ENCODE measurements around the gene NLRC3.

Gene NLRC3, protein sequence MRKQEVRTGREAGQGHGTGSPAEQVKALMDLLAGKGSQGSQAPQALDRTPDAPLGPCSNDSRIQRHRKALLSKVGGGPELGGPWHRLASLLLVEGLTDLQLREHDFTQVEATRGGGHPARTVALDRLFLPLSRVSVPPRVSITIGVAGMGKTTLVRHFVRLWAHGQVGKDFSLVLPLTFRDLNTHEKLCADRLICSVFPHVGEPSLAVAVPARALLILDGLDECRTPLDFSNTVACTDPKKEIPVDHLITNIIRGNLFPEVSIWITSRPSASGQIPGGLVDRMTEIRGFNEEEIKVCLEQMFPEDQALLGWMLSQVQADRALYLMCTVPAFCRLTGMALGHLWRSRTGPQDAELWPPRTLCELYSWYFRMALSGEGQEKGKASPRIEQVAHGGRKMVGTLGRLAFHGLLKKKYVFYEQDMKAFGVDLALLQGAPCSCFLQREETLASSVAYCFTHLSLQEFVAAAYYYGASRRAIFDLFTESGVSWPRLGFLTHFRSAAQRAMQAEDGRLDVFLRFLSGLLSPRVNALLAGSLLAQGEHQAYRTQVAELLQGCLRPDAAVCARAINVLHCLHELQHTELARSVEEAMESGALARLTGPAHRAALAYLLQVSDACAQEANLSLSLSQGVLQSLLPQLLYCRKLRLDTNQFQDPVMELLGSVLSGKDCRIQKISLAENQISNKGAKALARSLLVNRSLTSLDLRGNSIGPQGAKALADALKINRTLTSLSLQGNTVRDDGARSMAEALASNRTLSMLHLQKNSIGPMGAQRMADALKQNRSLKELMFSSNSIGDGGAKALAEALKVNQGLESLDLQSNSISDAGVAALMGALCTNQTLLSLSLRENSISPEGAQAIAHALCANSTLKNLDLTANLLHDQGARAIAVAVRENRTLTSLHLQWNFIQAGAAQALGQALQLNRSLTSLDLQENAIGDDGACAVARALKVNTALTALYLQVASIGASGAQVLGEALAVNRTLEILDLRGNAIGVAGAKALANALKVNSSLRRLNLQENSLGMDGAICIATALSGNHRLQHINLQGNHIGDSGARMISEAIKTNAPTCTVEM

DNA sequence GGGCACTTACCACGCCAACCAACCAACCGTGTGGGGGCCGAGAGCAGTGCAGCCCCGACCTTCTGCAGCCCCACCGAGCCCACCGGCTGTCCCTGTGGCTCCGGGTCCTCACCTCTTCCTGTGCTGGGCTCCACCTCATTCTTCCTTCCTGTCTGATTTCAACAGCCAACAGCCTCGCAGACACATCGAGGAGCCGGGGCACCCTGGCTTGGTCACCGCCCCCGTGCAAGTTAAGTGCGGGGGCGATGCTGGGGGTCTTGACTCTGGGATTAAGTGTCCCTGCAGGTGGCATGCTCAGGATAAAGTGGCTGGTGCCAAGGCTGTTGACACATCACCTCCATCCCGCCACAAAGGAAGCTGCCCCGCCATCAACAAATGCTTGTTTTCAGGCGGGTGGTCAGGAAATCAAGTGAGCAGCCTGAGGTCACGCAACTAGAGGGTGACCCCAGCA is at the start of gene NLRC3:
NLRC3 (minus strand) TSS at position 102 of the 451 bp plus-strand sequence. CDS start 12,367 bp downstream, outside the sequence.
- peaks cover 0 to 6% (median under 1%) of the 10 kb centered on the region in 11 experiments; a peak in 9 of 22 replicates for H3K9me3 ChIP-seq (replicated peaks in 1 of 11)
- H4K20me1 ChIP-seq: peaks cover 0 to 46% (median 36%) of the 10 kb centered on the region in 11 experiments; a peak in 17 of 22 replicates
- H3K27me3 ChIP-seq: no peaks in the 10 kb centered on the region
- peak within 1 kb of the TSS; percentile 15 to 84 (median 74); a peak in 19 of 20 replicates for H3K4me3 ChIP-seq
- TF ChIP-seq Cebpa-rat (IDR thresholded peaks at IDR 0.05): peak in 1 of 11 experiments; percentile 63; a peak in 3 of 22 replicates
- H3K36me3 ChIP-seq: peaks cover 5 to 50% (median 28%) of the 10 kb centered on the region in 11 experiments; a peak in 20 of 22 replicates
- H3K4me2 ChIP-seq: peak within 1 kb of the TSS; percentile 94 to 100 (median 97)
- peaks cover 64 to 94% (median 83%) of the 10 kb centered on the region in 10 experiments for H3K4me1 ChIP-seq
- H3K9ac ChIP-seq: peak within 1 kb of the TSS; percentile 38 to 88 (median 81); a peak in 20 of 22 replicates
- peak within 1 kb of the TSS in 10 of 11 experiments; percentile 23 to 95 (median 84); a peak in 19 of 22 replicates for H3K27ac ChIP-seq

DNA sequence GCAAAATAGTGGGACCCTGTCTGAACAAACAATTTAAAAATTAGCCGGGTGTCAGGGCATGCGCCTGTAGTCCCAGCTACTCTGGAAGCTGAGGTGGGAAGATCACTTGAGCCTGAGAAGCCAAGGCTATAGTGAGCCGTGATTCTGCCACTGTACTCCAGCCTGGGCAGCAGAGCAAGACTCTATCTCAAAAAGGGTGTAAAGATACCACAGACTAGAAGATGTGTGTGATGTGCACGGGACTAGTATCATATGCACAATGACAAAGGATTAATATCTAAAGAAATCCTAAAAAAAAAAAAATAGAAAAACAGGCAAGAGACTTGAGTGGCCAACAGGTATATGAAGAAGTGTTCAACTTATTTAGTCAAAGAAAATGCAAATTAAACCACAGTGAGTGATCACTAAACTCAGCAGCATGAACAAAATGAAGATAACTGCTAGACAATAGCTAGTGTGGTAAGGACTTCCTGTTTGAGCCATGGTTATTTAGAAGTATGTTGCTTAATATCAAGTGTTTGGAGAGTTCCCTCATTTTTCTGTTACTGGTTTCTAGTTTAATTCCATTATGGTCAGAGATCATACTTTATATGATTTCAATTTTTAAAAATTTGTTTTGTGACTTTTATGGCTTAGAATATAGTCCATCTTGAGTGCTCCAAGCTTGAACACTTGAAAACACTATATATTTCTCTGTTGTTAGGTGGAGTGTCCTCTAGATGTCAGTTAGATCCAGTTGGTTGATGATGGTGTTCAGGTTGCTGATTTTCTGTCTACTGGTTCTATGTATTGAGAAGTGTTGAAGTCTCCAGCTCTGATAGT is 48.9 kb upstream of the NLRC3 start:
- Histone ChIP-seq H3K27ac (peak overlapping the region in 10 of 11 experiments; percentile 17 to 85 (median 75); a peak in 19 of 22 replicates), H4K20me1 (no peaks in the 10 kb centered on the region; a peak in 1 of 22 replicates), H3K36me3 (peaks cover 0 to 5% (median 0%) of the 10 kb centered on the region in 11 experiments; a peak in 1 of 22 replicates), H3K4me3 (0 out of 20 replicates have a peak overlapping the region, but pooled peaks of 1 of the 10 experiments have one; percentile 5), H3K9me3 (replicated peaks in 1 of 11) (no peaks in the 10 kb centered on the region), H3K27me3 (no peaks in the 10 kb centered on the region), H3K9ac (peak overlapping the region in 9 of 11 experiments; percentile 24 to 67 (median 42); a peak in 12 of 22 replicates), H3K4me2 (peak overlapping the region; percentile 47 to 86 (median 70)), H3K4me1 (peaks cover 46 to 72% (median 62%) of the 10 kb centered on the region in 10 experiments)
- peak in 2 of 11 experiments; percentile 30 to 39; a peak in 3 of 22 replicates for TF ChIP-seq Cebpa-rat (IDR thresholded peaks at IDR 0.05)

DNA sequence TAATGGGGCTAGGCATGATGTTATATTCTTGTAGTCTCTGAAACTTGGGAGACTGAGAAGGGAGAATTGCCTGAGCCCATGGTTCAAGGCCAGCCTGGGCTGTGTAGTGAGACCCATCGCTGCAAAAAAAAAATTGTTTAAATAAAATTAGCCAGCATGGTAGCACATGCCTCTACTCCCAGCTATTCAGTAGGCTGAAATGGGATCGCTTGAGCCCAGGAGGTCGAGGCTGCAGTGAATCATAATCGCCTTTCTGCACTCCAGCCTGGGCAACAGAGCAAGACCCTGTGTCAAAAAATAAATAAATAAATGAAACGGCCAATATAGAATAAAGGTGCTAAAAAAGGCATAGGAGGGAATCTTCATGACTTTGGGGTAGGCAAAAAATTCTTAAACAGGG is 48.1 kb upstream of the NLRC3 start:
- Histone ChIP-seq H3K4me1 (peaks cover 46 to 72% (median 62%) of the 10 kb centered on the region in 10 experiments), H3K4me2 (peak overlapping the region; percentile 47 to 86 (median 70); a peak in 21 of 22 replicates), H3K27me3 (no peaks in the 10 kb centered on the region), H3K9me3 (replicated peaks in 1 of 11) (no peaks in the 10 kb centered on the region), H3K4me3 (no peak overlapping the region), H3K27ac (peak overlapping the region in 9 of 11 experiments; percentile 69 to 85 (median 76); a peak in 18 of 22 replicates), H3K9ac (peak overlapping the region in 4 of 11 experiments; percentile 40 to 67 (median 49); a peak in 2 of 22 replicates), H4K20me1 (no peaks in the 10 kb centered on the region; a peak in 1 of 22 replicates), H3K36me3 (peaks cover 0 to 5% (median 0%) of the 10 kb centered on the region in 11 experiments; a peak in 2 of 22 replicates)
- no peak for TF ChIP-seq Cebpa-rat (IDR thresholded peaks at IDR 0.05)

DNA sequence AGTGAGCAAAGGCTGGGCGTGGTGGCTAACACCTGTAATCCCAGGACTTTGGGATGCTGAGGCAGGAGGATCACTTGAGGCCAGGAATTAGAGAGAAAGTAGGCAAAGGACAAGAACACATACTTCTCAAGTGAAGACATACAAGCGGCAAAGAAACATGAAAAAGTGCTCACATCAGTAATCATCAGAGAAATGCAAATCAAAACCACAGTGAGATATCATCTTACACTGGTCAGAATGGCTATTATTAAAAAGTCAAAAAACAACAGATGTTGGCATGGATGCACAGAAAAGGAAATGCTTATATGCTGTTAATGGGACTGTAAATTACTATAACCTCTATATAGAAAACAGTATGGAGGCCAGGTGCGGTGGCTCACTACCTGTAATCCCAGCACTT is 46.4 kb upstream of the NLRC3 start:
- H3K9ac ChIP-seq: no peak overlapping the region
- H3K27ac ChIP-seq: peak overlapping the region in 3 of 11 experiments; percentile 17 to 71 (median 22); a peak in 2 of 22 replicates
- peaks cover 0 to 11% (median 0%) of the 10 kb centered on the region in 11 experiments; a peak in 5 of 22 replicates for H3K36me3 ChIP-seq
- H3K4me1 ChIP-seq: peaks cover 46 to 69% (median 55%) of the 10 kb centered on the region in 10 experiments
- TF ChIP-seq Cebpa-rat (IDR thresholded peaks at IDR 0.05): no peak
- no peak overlapping the region for H3K4me3 ChIP-seq
- peaks cover 0 to 9% (median 0%) of the 10 kb centered on the region in 11 experiments; a peak in 3 of 22 replicates for H4K20me1 ChIP-seq
- H3K4me2 ChIP-seq: peak overlapping the region in 9 of 11 experiments; percentile 9 to 63 (median 52); a peak in 17 of 22 replicates
- H3K27me3 ChIP-seq: no peaks in the 10 kb centered on the region
- H3K9me3 ChIP-seq (replicated peaks in 1 of 11): no peaks in the 10 kb centered on the region

DNA sequence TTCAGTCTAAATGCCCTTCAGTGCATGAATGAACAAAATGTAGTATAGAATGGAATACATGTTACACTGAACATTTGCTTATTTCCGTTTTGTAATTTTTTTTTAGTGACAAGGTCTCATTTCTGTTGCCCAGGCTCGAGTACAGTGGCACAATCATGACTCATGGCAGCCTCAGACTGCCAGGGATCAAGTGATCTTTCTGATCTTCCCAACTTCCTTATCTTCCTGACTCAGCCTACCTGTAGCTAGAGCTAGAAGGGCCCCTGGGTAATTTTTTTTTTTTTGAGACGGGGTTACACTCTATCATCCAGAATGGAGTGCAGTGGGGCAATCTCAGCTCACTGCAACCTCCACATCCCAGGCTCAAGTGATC is 41.6 kb upstream of the NLRC3 start:
- peak overlapping the region in 4 of 11 experiments; percentile 18 to 42 (median 32); a peak in 4 of 22 replicates for H3K4me2 ChIP-seq
- H3K4me3 ChIP-seq: no peak overlapping the region

DNA sequence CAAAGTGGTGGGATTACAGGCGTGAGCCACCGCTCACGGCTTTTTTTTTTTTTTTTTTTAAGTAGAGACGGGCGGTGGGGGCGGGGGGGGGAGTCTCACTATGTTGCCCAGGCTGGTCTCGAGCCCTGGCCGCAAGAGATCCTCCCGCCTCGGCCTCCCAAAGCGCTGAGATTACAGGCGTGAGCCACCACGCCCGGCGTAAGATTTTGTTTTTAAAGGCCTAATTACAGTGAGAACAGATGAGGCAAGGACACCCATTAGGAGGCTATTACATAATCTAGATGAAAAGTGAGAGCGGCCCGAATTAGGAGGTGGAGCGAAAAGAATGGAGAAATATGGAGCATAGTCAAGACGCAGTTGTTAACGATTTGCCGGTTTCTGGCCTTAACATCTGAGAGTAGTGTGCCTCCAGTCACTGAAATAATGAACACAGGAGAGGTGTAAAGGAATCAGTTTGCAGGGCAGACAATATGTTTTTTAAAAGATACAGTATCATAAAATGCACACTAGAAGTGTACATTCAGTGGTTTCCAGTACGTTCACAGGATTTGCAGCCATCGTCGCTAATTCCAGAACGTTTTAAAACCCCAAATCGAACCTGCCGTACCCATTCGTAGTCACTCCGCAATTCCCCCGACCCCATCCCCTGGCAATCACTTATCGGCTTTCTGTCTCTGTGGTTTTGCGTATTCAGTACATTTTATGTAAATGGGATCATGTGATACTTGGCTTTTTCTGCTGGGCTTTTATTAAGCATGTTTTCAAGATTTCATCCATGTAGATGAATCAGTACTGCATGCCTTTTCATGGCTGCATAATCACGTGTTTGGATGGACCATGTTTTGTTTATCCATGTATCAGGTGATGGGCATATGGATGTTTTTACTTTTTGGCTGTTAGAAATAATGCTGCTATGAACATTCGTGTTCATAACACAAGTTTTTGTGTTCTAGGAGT is 35.6 kb upstream of the NLRC3 start:
- Histone ChIP-seq H3K27me3 (no peaks in the 10 kb centered on the region), H3K27ac (peak overlapping the region; percentile 74 to 92 (median 84); a peak in 21 of 22 replicates), H3K9ac (peak overlapping the region; percentile 84 to 93 (median 90); a peak in 21 of 22 replicates)

More for the DNA sequence above, 41.6 kb upstream of the NLRC3 start:
- no peaks in the 10 kb centered on the region for H3K27me3 ChIP-seq
- H3K36me3 ChIP-seq: peaks cover 9 to 51% (median 36%) of the 10 kb centered on the region in 11 experiments; a peak in 19 of 22 replicates
- H3K27ac ChIP-seq: no peak overlapping the region
- H4K20me1 ChIP-seq: peaks cover 0 to 13% (median 0%) of the 10 kb centered on the region in 11 experiments; a peak in 3 of 22 replicates
- no peak for TF ChIP-seq Cebpa-rat (IDR thresholded peaks at IDR 0.05)
- 0 out of 22 replicates have a peak, but pooled peaks cover 0 to 12% (median 0%) of the 10 kb centered on the region in 11 experiments for H3K9me3 ChIP-seq (replicated peaks in 1 of 11)
- no peak overlapping the region for H3K9ac ChIP-seq
- H3K4me1 ChIP-seq: peaks cover 14 to 38% (median 29%) of the 10 kb centered on the region in 10 experiments

More for the DNA sequence above, 35.6 kb upstream of the NLRC3 start:
- Histone ChIP-seq H3K4me3 (peak overlapping the region; percentile 77 to 99 (median 98)), H3K36me3 (peaks cover 8 to 41% (median 29%) of the 10 kb centered on the region in 11 experiments; a peak in 19 of 22 replicates), H3K4me2 (peak overlapping the region; percentile 69 to 98 (median 90)), H4K20me1 (no peaks in the 10 kb centered on the region), H3K4me1 (peaks cover 25 to 39% (median 35%) of the 10 kb centered on the region in 10 experiments), H3K9me3 (replicated peaks in 1 of 11) (0 out of 22 replicates have a peak, but pooled peaks cover 0 to 12% (median 0%) of the 10 kb centered on the region in 11 experiments)
- TF ChIP-seq Cebpa-rat (IDR thresholded peaks at IDR 0.05): no peak

Data from BLaER1 treated with 17β-estradiol and CSF1 and Interleukin-3, amounts not matched to agents 10 nM and 100 nM (cell line).